ENCODE results near the gene MTMR3. TPM values are rescaled to one million over a fixed set of nuclear protein-coding genes. Genes with fewer than 3 reads are reported as not detected.
"Not testable (repeated sequence)": the region's sequence is repeated elsewhere in the genome, so short reads cannot be mapped to it uniquely, and the experiment has no call there.

The MTMR3 gene
- total RNA-seq, 2 experiments from 2014 or later: 17.6 to 22.2 TPM

- H3K27ac ChIP-seq (ENCODE audit: low read depth, low read length, poor library complexity, severe bottlenecking): no peak overlapping the region
- ChIA-PET CTCF (ENCODE audit: unreplicated experiment) (no interaction called here), POLR2A (no interaction called here)
- H3K9me2 ChIP-seq (ENCODE audit: insufficient read depth, low read length): no peaks in the 10 kb centered on the region
- no peaks in the 10 kb centered on the region for H3K9me3 ChIP-seq (ENCODE audit: low read length)
- H3K4me2 ChIP-seq (ENCODE audit: low read length): no peak overlapping the region
- intact Hi-C loops (cut with micrococcal nuclease; ENCODE audit: unreplicated experiment): no loop called here
- H3K4me3 ChIP-seq (ENCODE audit: low read depth, low read length, poor library complexity, severe bottlenecking): no peak overlapping the region
- H4K20me1 ChIP-seq (ENCODE audit: insufficient read depth, low read length): no peaks in the 10 kb centered on the region
- H3K4me1 ChIP-seq (ENCODE audit: insufficient read depth, low read length, poor library complexity, severe bottlenecking): no peaks in the 10 kb centered on the region
- H3K79me2 ChIP-seq (ENCODE audit: insufficient read depth, low read depth, low read length): no peaks in the 10 kb centered on the region
- no peak for DNase-seq (ENCODE audit: low spot score)
- BruUV-seq (replicated peaks): no TSS peak
- TF ChIP-seq CTCF (conservative IDR thresholded peaks at IDR 0.05; ENCODE audit: low read length) (no peak), EZH2phosphoT487 (IDR thresholded peaks at IDR 0.05; ENCODE audit: borderline replicate concordance, low read depth, low read length) (no peak)
- no peaks in the 10 kb centered on the region for H3K36me3 ChIP-seq (ENCODE audit: insufficient read depth, low read length)
- no peak overlapping the region for H2AFZ ChIP-seq (ENCODE audit: low read length)
Measured at GRCh38 chr22:30054764-30055069, 171.7 kb downstream of the MTMR3 start.

- no peaks in the 10 kb centered on the region for H3K36me3 ChIP-seq (ENCODE audit: insufficient read depth, low read length)
- no peak overlapping the region for H3K4me3 ChIP-seq (ENCODE audit: low read depth, low read length, poor library complexity, severe bottlenecking)
- ChIA-PET POLR2A (no interaction called here), CTCF (ENCODE audit: unreplicated experiment) (no interaction called here)
- BruUV-seq (replicated peaks): no TSS peak
- H3K79me2 ChIP-seq (ENCODE audit: insufficient read depth, low read depth, low read length): no peaks in the 10 kb centered on the region
- intact Hi-C loops (cut with micrococcal nuclease; ENCODE audit: unreplicated experiment): no loop called here
- TF ChIP-seq CTCF (conservative IDR thresholded peaks at IDR 0.05; ENCODE audit: low read length) (no peak), EZH2phosphoT487 (IDR thresholded peaks at IDR 0.05; ENCODE audit: borderline replicate concordance, low read depth, low read length) (no peak)
- no peak for DNase-seq (ENCODE audit: low spot score)
- H3K9me2 ChIP-seq (ENCODE audit: insufficient read depth, low read length): no peaks in the 10 kb centered on the region
- no peaks in the 10 kb centered on the region for H3K4me1 ChIP-seq (ENCODE audit: insufficient read depth, low read length, poor library complexity, severe bottlenecking)
- no peak overlapping the region for H3K4me2 ChIP-seq (ENCODE audit: low read length)
- no peaks in the 10 kb centered on the region for H4K20me1 ChIP-seq (ENCODE audit: insufficient read depth, low read length)
- no peaks in the 10 kb centered on the region for H3K9me3 ChIP-seq (ENCODE audit: low read length)
- no peak overlapping the region for H3K27ac ChIP-seq (ENCODE audit: low read depth, low read length, poor library complexity, severe bottlenecking)
- no peak overlapping the region for H2AFZ ChIP-seq (ENCODE audit: low read length)
Measured at GRCh38 chr22:30056015-30056414, 173.0 kb downstream of the MTMR3 start.

GRCh38 chr22:30057375-30057774 is 174.4 kb downstream of the MTMR3 start:
- no peaks in the 10 kb centered on the region for H3K79me2 ChIP-seq (ENCODE audit: insufficient read depth, low read depth, low read length)
- ChIA-PET POLR2A (no interaction called here), CTCF (ENCODE audit: unreplicated experiment) (no interaction called here)
- no peaks in the 10 kb centered on the region for H3K4me1 ChIP-seq (ENCODE audit: insufficient read depth, low read length, poor library complexity, severe bottlenecking)
- no peaks in the 10 kb centered on the region for H3K9me2 ChIP-seq (ENCODE audit: insufficient read depth, low read length)
- no peaks in the 10 kb centered on the region for H4K20me1 ChIP-seq (ENCODE audit: insufficient read depth, low read length)
- TF ChIP-seq EZH2phosphoT487 (IDR thresholded peaks at IDR 0.05; ENCODE audit: borderline replicate concordance, low read depth, low read length) (no peak), CTCF (conservative IDR thresholded peaks at IDR 0.05; ENCODE audit: low read length) (no peak)
- no peaks in the 10 kb centered on the region for H3K9me3 ChIP-seq (ENCODE audit: low read length)
- no peak overlapping the region for H2AFZ ChIP-seq (ENCODE audit: low read length)
- intact Hi-C loops (cut with micrococcal nuclease; ENCODE audit: unreplicated experiment): no loop called here
- DNase-seq (ENCODE audit: low spot score): no peak
- no peaks in the 10 kb centered on the region for H3K36me3 ChIP-seq (ENCODE audit: insufficient read depth, low read length)
- H3K4me3 ChIP-seq (ENCODE audit: low read depth, low read length, poor library complexity, severe bottlenecking): no peak overlapping the region
- H3K27ac ChIP-seq (ENCODE audit: low read depth, low read length, poor library complexity, severe bottlenecking): no peak overlapping the region
- no peak overlapping the region for H3K4me2 ChIP-seq (ENCODE audit: low read length)
- BruUV-seq (replicated peaks): no TSS peak

- H3K4me2 ChIP-seq (ENCODE audit: low read length); DNase-seq (ENCODE audit: low spot score); intact Hi-C loops (cut with micrococcal nuclease; ENCODE audit: unreplicated experiment); H3K27ac ChIP-seq (ENCODE audit: low read depth, low read length, poor library complexity, severe bottlenecking); H3K9me2 ChIP-seq (ENCODE audit: insufficient read depth, low read length); CTCF ChIA-PET (ENCODE audit: unreplicated experiment); H3K9me3 ChIP-seq (ENCODE audit: low read length); H3K4me3 ChIP-seq (ENCODE audit: low read depth, low read length, poor library complexity, severe bottlenecking); H3K79me2 ChIP-seq (ENCODE audit: insufficient read depth, low read depth, low read length); POLR2A ChIA-PET; BruUV-seq (replicated peaks); H2AFZ ChIP-seq (ENCODE audit: low read length); H4K20me1 ChIP-seq (ENCODE audit: insufficient read depth, low read length); H3K4me1 ChIP-seq (ENCODE audit: insufficient read depth, low read length, poor library complexity, severe bottlenecking); H3K36me3 ChIP-seq (ENCODE audit: insufficient read depth, low read length): not testable (repeated sequence)
Measured at GRCh38 chr22:30059346-30060020, 176.5 kb downstream of the MTMR3 start.

All from OCI-LY7 (cell line).